Activated naive CD4-positive, alpha-beta T cell (primary cell): ENCODE measurements around the gene NENF.

ENCODE experiments used
- DNase-seq, 4 experiments: peaks; one replicate each; lab custom pipeline; 2025; lab: John Stamatoyannopoulos, UW

The NENF gene

DNA sequence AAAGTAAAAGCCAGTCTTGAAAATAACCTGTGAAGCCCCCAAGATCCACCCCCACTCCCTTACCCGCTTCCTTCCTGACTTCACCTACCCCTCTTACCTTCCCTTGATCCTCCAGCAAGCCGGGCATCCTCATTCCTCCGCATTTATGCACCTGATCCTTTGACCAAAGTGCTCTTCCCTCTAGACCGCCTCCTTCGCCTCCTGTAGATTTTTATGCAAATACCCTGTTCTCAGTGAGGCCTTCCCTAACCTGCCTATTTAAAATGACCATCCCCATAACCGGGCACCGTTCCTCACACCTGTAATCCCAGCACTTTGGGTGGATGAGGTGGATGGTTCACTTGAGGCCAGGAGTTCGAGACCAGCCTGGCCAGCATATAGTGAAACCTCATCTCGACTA, 1.1 kb upstream of the NENF start:
- DNase-seq: no peak

DNA sequence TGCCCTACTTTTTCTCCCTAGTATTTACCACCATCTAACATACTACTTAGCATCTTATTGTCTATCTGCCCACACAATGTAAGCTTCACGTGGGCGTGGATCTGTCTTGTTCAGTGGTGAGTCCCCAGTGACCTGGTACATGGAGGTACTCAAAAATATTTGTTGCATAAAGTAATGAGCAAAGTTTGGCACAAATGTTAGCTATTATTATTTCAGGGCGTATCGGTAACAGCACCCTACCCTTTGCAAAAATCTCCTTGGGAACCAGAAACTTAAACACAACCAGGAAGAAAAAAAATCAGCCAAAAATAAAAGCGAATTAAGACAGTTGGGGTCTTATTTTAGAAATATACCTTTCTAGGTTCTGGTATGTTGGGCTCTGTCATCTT, 454 bp upstream of the NENF start:
- DNase-seq: no peak

- no peak for DNase-seq
These were observed 1.1 kb downstream of the NENF start for GRCh38 chr1:212433577-212434462.

GRCh38 chr1:212434992-212435391, 2.3 kb downstream of the NENF start:
- no peak for DNase-seq

GRCh38 chr1:212437179-212437798, 4.6 kb downstream of the NENF start:
- DNase-seq: no peak

DNA sequence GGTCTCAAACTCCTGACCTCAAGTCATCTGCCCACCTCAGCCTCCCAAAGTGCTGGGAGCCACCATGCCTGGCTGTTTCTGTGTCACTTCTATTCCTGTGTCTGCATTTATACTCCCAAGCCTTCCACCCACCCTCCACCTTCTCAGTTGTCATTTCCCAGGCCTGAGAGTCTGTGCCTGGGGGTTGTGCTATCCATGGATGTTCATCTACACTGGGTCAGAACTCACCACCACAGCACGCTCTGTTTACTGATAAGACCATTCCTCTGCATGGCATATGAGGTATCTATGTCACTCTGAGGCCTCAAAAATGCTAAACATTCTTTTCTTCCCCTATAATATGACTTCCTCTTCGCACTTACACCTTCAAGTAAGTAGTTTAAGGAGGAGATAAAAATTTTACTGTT, 6.1 kb downstream of the NENF start:
- DNase-seq: no peak

DNA sequence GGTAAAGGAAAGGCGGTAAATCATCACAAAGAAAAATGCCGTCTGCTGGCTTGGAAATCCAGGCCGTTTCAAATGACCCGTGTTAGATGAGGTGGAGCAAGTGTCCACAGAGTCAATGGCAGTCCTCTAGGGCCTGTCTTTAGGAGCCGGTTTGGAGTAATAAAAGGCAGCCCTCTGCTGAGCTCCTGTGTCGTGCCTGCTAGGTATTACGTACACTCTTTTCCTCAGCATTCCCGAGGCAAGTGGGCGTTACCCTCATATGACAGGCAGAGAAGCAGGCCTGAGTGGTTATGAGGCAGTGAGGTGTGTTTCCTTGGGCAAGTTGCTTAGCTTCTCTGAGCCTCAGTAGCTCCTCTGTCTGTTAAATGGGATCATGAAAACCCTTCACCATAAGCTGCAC, 7.7 kb downstream of the NENF start:
- DNase-seq: no peak

GRCh38 chr1:212442408-212442807, 9.7 kb downstream of the NENF start:
- DNase-seq: no peak

DNA sequence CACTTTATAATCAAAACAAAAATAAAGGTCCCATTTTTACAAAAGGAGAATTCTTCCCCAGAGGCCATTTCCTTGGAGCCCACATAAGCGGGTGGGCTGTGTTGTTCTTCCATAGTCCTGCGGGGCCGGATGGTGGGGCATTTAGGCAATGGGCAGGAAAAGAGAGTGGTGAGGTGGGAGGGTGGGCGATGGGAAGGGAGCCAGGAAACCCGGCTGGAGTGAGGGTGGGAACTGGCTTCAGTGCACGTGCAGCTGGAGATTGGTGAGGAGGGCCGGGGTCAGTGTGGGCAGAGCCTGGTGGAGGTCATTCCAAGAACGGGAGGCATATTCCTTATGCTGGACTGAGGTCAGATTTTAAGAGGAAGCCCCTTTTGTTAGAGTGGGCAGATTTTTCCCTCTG, 13.6 kb downstream of the NENF start:
- no peak for DNase-seq

- no peak for DNase-seq
These were observed 14.8 kb downstream of the NENF start for GRCh38 chr1:212447478-212447877.

DNA sequence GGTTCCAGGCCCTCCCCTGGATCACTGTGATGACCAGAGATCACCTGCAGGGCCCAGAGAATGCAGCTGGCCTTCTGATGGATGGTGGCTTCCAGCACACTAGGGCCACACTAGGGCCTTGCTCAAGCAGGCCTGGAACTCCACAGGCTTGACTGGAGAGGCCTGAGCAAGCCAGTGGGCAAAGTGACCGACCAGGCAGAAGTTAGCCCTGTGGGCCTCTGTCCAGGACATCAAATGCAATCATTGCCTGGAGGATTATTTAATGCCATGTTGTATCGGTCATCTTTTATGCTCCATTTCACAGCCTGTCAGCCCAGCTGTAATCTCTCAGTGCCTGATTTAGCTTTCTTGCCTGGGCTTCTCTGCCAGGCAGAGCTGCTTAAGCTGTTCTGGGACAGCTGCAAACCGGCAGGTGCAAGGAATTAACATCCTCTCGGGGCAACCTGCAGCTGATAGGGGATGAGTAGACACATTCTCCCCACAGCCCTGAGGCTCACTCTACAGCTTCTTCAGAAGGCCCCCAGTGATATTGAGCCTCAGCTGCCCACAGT, 17.7 kb downstream of the NENF start:
- DNase-seq: no peak

GRCh38 chr1:212451416-212452322, 18.9 kb downstream of the NENF start:
- no peak for DNase-seq

- DNase-seq: no peak
These were observed 19.8 kb downstream of the NENF start for GRCh38 chr1:212452323-212453155.

- no peak for DNase-seq
These were observed 20.6 kb downstream of the NENF start for GRCh38 chr1:212453156-212453857.

GRCh38 chr1:212454741-212455140, 22.0 kb downstream of the NENF start:
- no peak for DNase-seq

DNA sequence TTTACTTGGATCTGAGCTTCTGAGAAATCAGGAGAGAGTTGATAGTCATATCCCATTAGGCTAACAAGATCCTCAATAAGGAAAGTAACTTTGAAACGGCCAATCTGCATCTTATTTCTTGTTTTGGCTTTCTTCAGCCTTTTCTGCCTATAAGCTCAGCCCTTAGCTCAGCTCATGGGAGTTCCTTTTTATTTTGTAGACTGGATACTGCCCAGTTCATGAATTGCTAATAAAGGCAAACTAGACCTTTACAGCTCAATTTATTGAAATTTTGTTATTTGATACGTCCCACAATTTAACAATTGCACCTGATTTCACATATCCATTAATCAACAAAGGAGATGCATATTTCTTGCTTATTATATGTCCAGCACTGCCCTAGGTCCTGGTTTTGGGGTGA, 22.7 kb downstream of the NENF start:
- no peak for DNase-seq

- DNase-seq: peak; percentile 58 to 88 (median 79)
These were observed 23.2 kb downstream of the NENF start for GRCh38 chr1:212455803-212456528.

DNA sequence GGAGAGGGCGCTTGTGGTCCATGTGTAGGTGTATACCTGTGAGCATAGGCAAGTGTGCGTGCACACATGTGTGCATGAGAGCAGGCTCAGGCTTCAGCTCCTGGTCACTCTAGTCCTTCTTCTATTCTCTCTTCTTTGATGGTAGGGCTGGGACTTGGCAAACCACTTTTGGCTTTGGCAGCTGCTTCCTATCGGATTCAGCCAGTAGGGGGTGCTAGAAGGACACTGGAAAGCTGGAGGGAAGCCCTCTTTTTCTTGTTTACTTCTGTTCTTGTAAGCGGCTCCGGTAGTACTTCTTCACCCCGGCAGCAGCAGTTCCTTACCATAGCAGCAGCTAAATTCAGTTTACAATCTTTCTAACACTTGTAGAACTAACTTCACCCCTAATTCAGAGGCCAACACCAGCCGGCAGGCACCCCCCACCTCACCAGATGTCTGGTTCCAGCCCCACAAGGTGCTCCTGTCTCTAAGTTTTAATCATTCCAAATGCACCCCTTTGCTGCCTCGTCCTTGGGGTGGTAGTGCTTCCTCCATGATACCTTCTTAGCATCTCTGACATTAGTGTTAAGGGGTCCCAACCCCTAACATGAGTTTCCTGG, 25.1 kb downstream of the NENF start:
- DNase-seq: peak in 2 of 4 experiments; percentile 4 to 29

DNA sequence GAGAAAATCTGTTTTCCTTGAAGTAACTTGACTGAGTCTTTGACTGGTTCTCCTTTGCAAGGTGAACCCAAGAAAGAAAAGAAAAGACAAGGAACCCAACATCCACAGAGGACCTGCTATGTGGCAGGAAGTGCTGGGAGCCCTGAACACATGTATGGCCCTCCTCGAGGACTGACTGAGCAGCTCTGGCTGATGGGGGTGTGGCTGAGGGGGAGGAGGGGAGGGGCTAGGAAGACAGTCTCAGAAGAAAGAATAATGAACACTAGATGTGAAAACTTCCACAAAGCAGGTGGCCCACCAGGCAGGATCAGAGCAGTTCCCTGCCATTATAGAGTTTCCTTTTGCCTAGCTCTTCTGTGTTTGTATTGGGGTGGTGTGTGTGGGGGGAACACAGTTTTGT, 26.1 kb downstream of the NENF start:
- peak in 1 of 4 experiments; percentile 15 for DNase-seq

DNA sequence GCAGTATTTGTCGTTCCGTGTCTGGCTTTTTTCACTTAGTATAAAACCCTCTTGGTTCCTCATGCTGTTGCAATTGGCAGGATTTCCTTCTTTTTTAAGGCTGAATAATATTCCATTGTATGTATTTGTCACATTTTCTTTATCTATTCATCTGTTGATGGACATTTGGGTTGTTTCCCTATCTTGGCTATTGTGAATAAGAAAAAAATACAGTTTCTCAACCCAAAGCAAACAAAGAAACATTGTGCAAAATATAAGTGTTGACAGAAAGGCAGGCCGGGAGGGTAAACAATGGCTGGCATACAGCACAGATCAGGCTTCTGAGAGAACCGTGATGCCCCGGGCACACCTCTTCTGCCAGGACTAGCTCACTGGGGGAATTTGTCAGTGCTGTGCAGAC, 26.9 kb downstream of the NENF start:
- DNase-seq: no peak
